ENCODE results near the gene LHFPL2. TPM values are rescaled to one million over a fixed set of nuclear protein-coding genes. Genes with fewer than 3 reads are reported as not detected.

LHFPL2 gene
- total and polyA plus RNA-seq, 9 of the 15 experiments (the other 6 are each of a cell fraction or from before 2014, with no cell fraction given) = 1.0 to 6.6 (median 4.6) TPM

DNA sequence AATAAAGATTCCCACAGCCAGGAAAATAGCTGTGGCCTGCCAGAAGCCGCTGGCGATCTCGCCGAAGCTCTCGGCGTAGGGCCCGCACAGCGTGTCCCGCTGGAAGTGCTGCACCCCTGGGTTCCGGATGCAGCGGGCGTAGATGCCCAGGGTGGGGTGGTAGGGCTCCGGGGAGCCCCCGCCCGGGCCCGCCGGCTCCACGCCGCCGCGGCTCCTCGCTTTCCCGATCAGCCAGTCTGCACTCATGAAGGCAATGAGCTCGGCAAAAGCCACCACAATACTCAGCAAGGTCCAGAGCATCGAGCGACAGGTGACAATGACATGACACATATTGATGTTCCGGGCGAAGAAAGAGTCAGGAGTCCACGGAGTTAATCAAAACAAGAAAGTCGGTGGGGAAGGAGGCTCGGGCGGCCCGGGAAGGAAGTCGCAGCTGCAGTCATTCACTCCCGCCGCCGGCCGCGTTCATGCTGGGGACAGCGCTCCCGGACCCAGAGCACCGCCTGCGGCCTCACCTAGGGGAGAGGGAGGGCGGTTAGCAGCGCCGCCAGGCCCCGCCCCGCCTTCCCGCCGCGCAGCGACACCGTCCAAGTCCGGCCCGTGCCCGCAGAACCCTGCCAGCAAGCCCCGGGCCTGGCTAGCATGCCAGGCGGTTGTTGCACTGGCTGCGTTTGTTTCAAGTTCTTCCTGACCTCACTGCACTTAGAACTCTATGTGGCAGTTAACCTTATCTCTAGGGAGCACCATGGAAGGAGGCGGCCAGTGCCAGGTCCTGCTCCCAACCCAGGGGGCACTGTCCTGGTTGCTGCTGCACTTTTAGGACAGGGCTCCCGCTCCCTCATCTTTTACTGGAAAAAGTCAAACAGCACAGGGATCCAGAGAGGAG is 138.4 kb downstream of the LHFPL2 start (continued):
- TF ChIP-seq SRF (CRISPR knock-in tag; IDR thresholded peaks at IDR 0.05) (no peak), SMAD4 (CRISPR knock-in tag; conservative IDR thresholded peaks at IDR 0.05) (peak; percentile 21; the same call in 1 of the 2 replicates), GMEB1 (CRISPR knock-in tag; IDR thresholded peaks at IDR 0.05) (no peak), NCOA2 (IDR thresholded peaks at IDR 0.05; ENCODE audit: partially characterized antibody in 2 of 2) (no peak), BACH1 (tag; IDR thresholded peaks at IDR 0.05) (no peak), FOXA1 (IDR thresholded peaks at IDR 0.05; ENCODE audit: borderline replicate concordance) (no peak), PHF21A (IDR thresholded peaks at IDR 0.05; ENCODE audit: borderline replicate concordance, low read depth) (no peak), CREB1 (IDR thresholded peaks at IDR 0.05) (no peak), CREB1 (CRISPR knock-in tag; IDR thresholded peaks at IDR 0.05) (0 out of 2 replicates have a peak, but pooled peaks have one; percentile 24), HMG20A (CRISPR knock-in tag; conservative IDR thresholded peaks at IDR 0.05) (no peak), ZC3H4 (CRISPR knock-in tag; IDR thresholded peaks at IDR 0.05; ENCODE audit: borderline replicate concordance) (no peak), MBD1 (CRISPR knock-in tag; IDR thresholded peaks at IDR 0.05) (no peak), HDGF (IDR thresholded peaks at IDR 0.05) (0 out of 2 replicates have a peak, but pooled peaks have one; percentile 44), HINFP (tag; conservative IDR thresholded peaks at IDR 0.05; ENCODE audit: low read depth) (no peak), POLR2AphosphoS2 (IDR thresholded peaks at IDR 0.05; ENCODE audit: low read length) (no peak), CHD4 (IDR thresholded peaks at IDR 0.05; ENCODE audit: insufficient read depth, insufficient replicate concordance, low read depth, low read length, poor library complexity, severe bottlenecking) (no peak), C11orf30 (IDR thresholded peaks at IDR 0.05; ENCODE audit: low read depth) (peak; percentile 27; the same call in 1 of the 2 replicates), TARDBP (IDR thresholded peaks at IDR 0.05) (no peak)
- TF ChIP-seq, protein P1, sequence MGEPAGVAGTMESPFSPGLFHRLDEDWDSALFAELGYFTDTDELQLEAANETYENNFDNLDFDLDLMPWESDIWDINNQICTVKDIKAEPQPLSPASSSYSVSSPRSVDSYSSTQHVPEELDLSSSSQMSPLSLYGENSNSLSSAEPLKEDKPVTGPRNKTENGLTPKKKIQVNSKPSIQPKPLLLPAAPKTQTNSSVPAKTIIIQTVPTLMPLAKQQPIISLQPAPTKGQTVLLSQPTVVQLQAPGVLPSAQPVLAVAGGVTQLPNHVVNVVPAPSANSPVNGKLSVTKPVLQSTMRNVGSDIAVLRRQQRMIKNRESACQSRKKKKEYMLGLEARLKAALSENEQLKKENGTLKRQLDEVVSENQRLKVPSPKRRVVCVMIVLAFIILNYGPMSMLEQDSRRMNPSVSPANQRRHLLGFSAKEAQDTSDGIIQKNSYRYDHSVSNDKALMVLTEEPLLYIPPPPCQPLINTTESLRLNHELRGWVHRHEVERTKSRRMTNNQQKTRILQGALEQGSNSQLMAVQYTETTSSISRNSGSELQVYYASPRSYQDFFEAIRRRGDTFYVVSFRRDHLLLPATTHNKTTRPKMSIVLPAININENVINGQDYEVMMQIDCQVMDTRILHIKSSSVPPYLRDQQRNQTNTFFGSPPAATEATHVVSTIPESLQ (CRISPR knock-in tag; IDR thresholded peaks at IDR 0.05) = peak; percentile 44; the same call in 1 of the 2 replicates
- TF ChIP-seq, protein P2, sequence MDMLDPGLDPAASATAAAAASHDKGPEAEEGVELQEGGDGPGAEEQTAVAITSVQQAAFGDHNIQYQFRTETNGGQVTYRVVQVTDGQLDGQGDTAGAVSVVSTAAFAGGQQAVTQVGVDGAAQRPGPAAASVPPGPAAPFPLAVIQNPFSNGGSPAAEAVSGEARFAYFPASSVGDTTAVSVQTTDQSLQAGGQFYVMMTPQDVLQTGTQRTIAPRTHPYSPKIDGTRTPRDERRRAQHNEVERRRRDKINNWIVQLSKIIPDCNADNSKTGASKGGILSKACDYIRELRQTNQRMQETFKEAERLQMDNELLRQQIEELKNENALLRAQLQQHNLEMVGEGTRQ (CRISPR knock-in tag; IDR thresholded peaks at IDR 0.05) = no peak

Measured in K562 (cell line).